Activated B cell treated with CpG ODN at 0.5 μM for 24 hours (primary cell): ENCODE measurements around the gene NCK2. TPM values are rescaled to one million over a fixed set of nuclear protein-coding genes. Genes with fewer than 3 reads are reported as not detected.

Experiments used
- ATAC-seq: fragments of 200-7000 bp; cut with Tn5 transposase; one replicate; pipeline ENCODE4 v1.10.0; 2021; ENCODE audit warnings: low read depth, mild to moderate bottlenecking, moderate library complexity
- CTCF ChIA-PET: fragments of 350-600 bp; sonication (Branson Sonifier 250); formaldehyde crosslinking; loops from one replicate; lab custom pipeline; 2021; ENCODE audit warnings: antibody characterized with exemption; lab: Charles Lee
- POLR2A ChIA-PET: fragments of 350-600 bp; sonication (Branson Sonifier 250); formaldehyde crosslinking; loops from one replicate; lab custom pipeline; 2021; ENCODE audit warnings: antibody characterized with exemption; lab: Charles Lee
- DNase-seq: peaks from one replicate; pipeline ENCODE4 v3.0.0; 2022
- H3K27ac Mint-ChIP-seq: one replicate; pipeline ENCODE4 v1.8.0; 2020; ENCODE audit warnings: mixed read lengths
- H3K27me3 Mint-ChIP-seq: one replicate; pipeline ENCODE4 v1.8.0; 2021; ENCODE audit warnings: mixed read lengths
- H3K36me3 Mint-ChIP-seq: one replicate; pipeline ENCODE4 v1.8.0; 2021; ENCODE audit warnings: low read depth, mixed read lengths
- H3K4me1 Mint-ChIP-seq: one replicate; pipeline ENCODE4 v1.8.0; 2021; ENCODE audit warnings: mixed read lengths
- H3K4me3 Mint-ChIP-seq: one replicate; pipeline ENCODE4 v1.8.0; 2020; ENCODE audit warnings: mild to moderate bottlenecking, mixed read lengths
- H3K9me3 Mint-ChIP-seq: one replicate; pipeline ENCODE4 v1.8.0; 2020; ENCODE audit warnings: mixed read lengths
- CTCF ChIP-seq: fragments of 200-600 bp; IDR thresholded peaks from one replicate; pipeline ENCODE4 v1.8.0; 2022; ENCODE audit warnings: antibody characterized with exemption, mild to moderate bottlenecking
- intact Hi-C: fragments of 100-400 bp; cut with micrococcal nuclease; formaldehyde crosslinking; loops from one replicate; pipeline ENCODE4 v1.15.1; 2024
- total RNA-seq: library from RNA; stranded (reverse); gene quantifications from 2 replicates; pipeline ENCODE4 v1.2.3, GENCODE V29; 2022

NCK2 gene
- total RNA-seq, 1 donor from 2014 or later, result 53.4 TPM

DNA sequence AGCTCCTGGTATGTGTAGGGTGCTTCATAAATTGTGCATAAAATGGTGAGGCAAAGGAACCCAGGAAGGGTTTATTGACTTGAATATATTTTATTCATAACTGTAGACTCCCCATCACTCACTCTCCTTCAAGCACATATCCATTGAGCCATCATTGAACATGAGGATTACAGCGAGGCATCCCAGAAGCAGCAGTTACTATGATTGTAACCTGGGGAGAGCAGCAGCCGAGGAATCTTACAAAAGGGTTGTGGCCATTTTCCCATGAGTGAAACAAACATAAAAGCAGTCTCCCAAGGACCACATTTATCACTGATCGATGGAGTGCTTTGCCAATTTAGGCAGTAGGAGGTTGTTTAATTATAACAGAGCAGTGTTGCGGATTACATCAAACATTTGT, 183.4 kb downstream of the NCK2 start:
- Mint-ChIP-seq H3K27ac (no peak overlapping the region), H3K4me1 (no peaks in the 10 kb centered on the region), H3K27me3 (no peaks in the 10 kb centered on the region), H3K9me3 (no peaks in the 10 kb centered on the region), H3K36me3 (no peaks in the 10 kb centered on the region), H3K4me3 (no peak overlapping the region)
- intact Hi-C loops, result no loop called here
- TF ChIP-seq CTCF, result no peak
- ChIA-PET CTCF (no interaction called here), POLR2A (no interaction called here)
- ATAC-seq, result no peak
- DNase-seq, result no peak

GRCh38 chr2:105928563-105928962, 183.9 kb downstream of the NCK2 start:
- intact Hi-C loops, result no loop called here
- no peaks in the 10 kb centered on the region for H3K4me1 Mint-ChIP-seq
- ChIA-PET CTCF (no interaction called here), POLR2A (no interaction called here)
- no peaks in the 10 kb centered on the region for H3K27me3 Mint-ChIP-seq
- no peak for TF ChIP-seq CTCF
- no peaks in the 10 kb centered on the region for H3K36me3 Mint-ChIP-seq
- no peak overlapping the region for H3K27ac Mint-ChIP-seq
- no peak overlapping the region for H3K4me3 Mint-ChIP-seq
- ATAC-seq (no peak), DNase-seq (no peak)
- H3K9me3 Mint-ChIP-seq, result peaks cover under 1% of the 10 kb centered on the region

GRCh38 chr2:105929516-105929915, 184.8 kb downstream of the NCK2 start:
- intact Hi-C loops, result no loop called here
- ChIA-PET POLR2A (no interaction called here), CTCF (no interaction called here)
- H3K36me3 Mint-ChIP-seq, result no peaks in the 10 kb centered on the region
- H3K27me3 Mint-ChIP-seq, result no peaks in the 10 kb centered on the region
- no peaks in the 10 kb centered on the region for H3K4me1 Mint-ChIP-seq
- no peak for ATAC-seq
- DNase-seq, result no peak
- no peak for TF ChIP-seq CTCF
- H3K27ac Mint-ChIP-seq, result no peak overlapping the region
- H3K9me3 Mint-ChIP-seq, result peaks cover 4% of the 10 kb centered on the region
- H3K4me3 Mint-ChIP-seq, result no peak overlapping the region

GRCh38 chr2:105932582-105932981, 187.9 kb downstream of the NCK2 start:
- no peak overlapping the region for H3K27ac Mint-ChIP-seq
- no peaks in the 10 kb centered on the region for H3K4me1 Mint-ChIP-seq
- no peak for ATAC-seq
- H3K9me3 Mint-ChIP-seq, result peaks cover 4% of the 10 kb centered on the region
- intact Hi-C loops, result no loop called here
- no peaks in the 10 kb centered on the region for H3K27me3 Mint-ChIP-seq
- ChIA-PET CTCF (no interaction called here), POLR2A (no interaction called here)
- no peaks in the 10 kb centered on the region for H3K36me3 Mint-ChIP-seq
- TF ChIP-seq CTCF, result no peak
- no peak overlapping the region for H3K4me3 Mint-ChIP-seq
- no peak for DNase-seq

DNA sequence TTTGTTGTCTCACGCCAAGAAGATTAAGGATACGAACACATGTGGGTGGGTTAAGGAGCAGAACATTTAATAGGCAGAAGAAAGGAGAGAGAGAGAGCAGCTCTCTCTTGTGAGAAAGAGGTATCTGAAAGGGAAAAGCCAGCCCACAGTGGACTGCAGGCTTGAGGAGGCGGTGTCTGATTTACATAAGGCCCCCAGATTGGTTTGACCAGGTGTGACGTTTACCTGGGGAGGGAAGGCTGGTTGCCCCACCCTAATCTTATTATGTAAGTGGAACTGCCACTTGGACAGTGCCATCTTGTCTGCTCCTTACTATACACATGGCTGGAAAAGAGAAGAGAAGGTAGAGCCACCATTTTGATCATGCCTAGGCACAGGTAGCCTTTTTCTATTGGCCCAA, 189.2 kb downstream of the NCK2 start:
- Mint-ChIP-seq H3K36me3 (no peaks in the 10 kb centered on the region), H3K9me3 (peaks cover 9% of the 10 kb centered on the region), H3K27ac (no peak overlapping the region), H3K4me1 (no peaks in the 10 kb centered on the region), H3K27me3 (no peaks in the 10 kb centered on the region), H3K4me3 (no peak overlapping the region)
- POLR2A ChIA-PET, result no interaction called here
- CTCF ChIA-PET, result no interaction called here
- ATAC-seq, result no peak
- no peak for DNase-seq
- intact Hi-C loops, result no loop called here
- no peak for TF ChIP-seq CTCF
